NCI-H2227 (cell line): Measurements from ENCODE around the gene UCKL1.
"Not testable (repeated sequence)": the region's sequence is repeated elsewhere in the genome, so short reads cannot be mapped to it uniquely, and the experiment has no call there.

ENCODE experiments used
- DNase-seq: peaks from one replicate; lab custom pipeline; 2025; ENCODE audit not compliant: unreplicated experiment; lab: John Stamatoyannopoulos, UW

The UCKL1 gene

DNA sequence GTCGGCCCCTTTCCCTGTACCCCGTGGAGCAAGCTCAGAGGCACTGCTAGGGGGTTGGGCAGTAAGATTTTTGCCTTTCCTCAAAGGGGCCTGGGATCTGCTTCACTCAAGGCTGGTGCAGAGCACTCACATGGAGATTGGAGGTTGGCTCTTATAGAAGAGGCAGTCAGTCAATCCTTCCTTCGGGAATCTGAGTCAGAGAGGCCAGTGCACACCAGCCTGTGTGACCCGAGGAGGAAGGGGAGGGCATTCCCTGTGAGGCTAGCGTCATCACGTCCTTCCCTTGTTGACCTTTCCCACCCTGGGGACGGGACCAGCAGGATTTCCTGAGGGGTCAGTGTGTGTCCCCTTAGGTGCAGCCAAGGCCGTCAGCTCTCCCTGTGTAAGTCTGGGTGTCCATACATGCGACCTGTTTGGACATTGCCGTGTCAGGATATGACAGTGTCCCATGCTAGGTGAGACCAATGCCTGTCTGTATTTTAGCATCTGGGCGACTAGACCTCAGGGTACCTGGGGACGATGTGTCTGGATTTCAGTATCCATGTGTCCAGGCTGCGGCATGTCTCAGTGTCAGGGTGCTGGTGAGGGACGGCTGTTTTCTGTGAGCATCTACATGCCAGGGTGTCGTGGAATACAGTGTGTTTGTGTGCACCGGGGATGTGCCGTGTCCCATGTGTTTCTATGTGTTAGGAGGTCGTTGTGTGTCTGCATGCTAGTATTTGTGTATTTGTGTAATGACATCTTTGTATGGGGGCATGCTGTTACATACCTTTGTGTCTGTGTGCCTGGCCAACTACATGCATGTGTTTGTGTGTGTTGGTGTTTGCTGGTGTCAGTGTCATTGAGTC lies 16.3 kb upstream of the UCKL1 start:
- DNase-seq: no peak

DNA sequence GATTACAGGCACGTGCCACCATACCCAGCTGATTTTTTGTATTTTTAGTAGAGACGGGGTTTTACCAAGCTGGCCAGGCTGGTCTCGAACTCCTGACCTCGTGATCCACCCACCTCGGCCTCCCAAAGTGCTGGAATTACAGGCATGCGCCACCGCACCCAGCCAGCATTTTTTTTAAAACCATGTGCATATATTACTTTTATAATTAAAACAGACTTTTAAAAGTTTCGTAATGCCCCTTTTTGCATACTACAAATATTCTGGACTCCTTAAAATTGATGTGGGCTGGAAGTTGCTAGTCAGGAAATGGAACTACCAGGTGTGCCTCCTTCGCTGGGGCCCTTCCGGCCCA lies 15.7 kb upstream of the UCKL1 start:
- DNase-seq: not testable (repeated sequence)

DNA sequence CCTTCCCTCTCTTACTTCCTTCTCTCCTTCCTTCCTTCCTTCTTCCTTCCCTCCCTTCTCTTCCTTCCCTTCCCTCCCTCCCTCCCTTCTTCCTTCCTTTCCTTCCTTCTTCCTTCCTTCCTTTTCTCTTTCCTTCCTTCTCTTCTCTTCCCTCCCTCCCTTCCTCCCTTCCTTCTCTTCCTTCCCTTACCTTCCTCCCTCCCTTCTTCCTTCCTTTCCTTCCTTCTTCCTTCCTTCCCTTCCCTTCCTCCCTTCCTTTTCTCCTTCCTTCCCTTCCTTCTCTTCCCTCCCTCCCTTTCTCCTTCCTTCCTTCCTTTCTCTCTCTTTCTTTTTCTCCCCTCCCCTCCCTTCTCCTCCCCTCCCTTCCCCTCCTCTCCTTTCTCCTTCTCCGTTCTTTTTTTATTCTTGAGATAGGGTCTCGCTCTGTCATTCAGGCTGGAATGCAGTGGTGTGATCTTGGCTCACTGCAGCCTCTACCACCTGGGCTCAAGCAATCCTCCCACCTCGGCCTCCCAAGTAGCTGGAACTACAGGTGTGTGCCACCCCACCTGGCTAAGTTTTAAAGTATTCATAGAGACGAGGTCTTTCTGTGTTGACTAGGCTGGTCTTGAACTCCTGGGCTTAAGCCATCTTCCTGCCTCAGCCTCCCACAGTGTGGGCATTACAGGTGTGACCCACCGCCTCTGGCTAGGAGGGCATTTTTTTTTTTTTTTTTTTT lies 14.7 kb upstream of the UCKL1 start:
- no peak for DNase-seq

DNA sequence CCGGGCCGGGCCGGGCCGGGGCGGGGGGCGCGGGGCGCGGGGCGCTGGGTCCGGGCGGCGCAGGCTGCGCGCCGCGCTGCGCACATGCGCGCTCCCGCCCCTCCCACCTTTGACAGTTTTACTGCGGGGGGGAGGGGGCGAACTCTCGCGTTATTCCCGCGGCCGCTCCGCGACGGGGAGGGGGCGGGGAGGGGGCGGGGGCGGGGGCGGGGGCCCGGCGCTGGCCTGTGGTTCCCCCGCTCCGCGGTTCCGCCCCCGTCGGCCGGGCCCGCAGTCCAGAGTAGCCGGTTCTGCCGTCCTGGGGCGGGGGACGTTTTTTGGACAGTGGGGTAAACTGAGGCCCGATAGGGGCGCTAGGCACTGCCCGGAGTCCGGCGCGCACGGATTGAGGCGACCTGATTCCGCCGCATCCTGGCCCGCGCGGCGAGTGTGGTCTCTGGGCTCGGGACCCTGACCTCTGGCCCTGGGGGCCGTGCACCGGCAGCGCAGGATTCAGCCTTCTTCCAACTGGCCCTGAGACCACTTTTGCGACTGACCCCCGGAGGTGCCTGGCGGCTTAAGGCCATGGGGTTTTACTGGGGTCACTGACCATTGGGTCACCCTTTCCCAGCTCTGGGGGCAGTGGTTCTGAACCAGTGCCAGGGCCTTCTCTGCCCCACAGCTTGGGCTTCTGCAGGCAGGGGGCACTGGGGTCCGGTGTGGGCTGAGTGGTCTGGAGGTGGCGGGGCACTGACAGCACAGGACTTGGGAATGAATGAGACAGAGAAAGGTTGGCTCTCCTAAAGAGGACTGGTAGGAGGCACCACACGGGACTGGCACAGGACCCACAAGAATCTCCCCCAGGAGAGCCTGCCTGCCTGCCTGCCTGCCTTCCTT lies 13.9 kb upstream of the UCKL1 start, which contains the start of gene ZNF512B:
Gene ZNF512B, minus strand, starts transcription at position 93 of the 876 bp plus-strand sequence. CDS start 1,980 bp downstream, outside the sequence.
- DNase-seq: peak; percentile 87

DNA sequence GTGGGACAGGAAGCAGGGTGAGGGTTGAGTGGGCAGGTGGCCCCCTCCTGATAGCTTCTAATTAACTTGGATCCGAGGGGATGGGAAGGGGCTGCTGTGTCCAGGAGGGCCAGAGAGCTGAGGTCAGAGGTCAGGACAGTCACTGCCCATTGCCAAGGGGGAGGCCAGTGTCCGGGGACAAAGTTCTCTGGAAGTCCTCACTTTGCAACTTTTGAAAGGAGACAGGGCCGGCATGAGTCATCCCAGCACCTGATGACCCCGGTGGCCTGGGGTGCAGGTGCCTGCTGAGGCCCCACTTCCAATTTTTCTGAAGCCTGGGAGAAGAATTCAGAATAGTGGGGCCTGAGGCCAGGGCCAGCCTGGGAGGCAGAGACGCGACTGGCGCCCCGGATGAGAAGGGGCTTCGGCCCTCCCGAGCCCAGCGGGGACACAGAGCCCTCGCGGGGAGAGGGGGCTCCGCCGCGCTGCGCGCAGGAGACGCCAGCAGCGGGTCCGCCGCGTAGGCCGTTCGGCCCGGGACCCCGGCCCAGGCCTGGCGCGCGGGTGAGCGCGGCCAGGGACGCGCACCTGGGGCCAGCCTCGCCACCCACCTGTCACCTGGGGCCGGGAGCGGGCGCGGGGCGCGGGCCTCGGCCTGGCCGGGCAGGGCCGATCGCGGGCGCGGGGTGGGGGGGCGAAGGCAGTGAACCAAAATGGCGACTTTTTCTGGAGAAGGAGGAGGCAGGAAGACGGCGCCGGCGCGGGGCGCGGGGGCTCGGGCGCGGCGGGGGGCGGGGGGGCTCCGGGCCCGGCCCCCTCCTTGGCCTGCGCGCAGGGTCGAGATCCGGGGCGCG lies 12.9 kb upstream of the UCKL1 start:
- DNase-seq: peak; percentile 64

DNA sequence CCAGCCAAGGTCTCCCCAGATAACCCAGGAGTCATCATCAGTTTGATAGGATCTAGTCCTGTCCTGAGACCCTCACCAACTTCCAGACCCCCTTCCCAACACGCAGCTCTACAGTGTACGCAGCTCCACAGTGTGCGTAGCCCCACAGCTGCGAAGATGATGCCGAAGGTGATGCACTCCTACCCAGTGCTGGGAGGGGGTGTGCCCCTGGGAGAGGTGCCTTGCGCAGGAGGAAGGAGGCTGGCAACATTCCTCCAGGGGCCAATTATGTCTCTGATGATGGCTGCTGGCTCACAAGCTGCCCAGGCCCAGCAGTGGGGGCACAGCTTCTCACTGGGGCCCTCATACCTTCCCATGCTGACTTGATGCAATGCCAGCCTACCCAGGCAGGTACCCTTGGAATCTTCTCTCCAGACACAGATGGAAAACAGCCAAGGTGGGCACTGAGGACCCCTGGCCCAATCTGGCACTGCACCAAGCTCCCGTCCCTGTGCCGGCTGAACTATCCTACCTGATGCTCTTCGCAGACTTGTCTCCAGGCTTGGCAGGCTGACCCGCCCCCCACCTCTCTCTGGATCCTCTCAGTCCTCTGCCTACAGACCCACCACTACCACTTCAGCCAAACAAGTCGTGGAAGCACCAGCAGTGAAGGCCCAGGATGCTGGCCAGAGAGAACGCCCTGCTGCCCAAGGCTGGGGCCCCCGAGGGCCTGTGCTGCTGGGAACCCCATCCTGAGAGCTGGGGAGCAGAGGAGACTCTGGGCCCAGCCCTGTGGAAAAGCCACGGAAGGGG lies 12.1 kb upstream of the UCKL1 start:
- no peak for DNase-seq

DNA sequence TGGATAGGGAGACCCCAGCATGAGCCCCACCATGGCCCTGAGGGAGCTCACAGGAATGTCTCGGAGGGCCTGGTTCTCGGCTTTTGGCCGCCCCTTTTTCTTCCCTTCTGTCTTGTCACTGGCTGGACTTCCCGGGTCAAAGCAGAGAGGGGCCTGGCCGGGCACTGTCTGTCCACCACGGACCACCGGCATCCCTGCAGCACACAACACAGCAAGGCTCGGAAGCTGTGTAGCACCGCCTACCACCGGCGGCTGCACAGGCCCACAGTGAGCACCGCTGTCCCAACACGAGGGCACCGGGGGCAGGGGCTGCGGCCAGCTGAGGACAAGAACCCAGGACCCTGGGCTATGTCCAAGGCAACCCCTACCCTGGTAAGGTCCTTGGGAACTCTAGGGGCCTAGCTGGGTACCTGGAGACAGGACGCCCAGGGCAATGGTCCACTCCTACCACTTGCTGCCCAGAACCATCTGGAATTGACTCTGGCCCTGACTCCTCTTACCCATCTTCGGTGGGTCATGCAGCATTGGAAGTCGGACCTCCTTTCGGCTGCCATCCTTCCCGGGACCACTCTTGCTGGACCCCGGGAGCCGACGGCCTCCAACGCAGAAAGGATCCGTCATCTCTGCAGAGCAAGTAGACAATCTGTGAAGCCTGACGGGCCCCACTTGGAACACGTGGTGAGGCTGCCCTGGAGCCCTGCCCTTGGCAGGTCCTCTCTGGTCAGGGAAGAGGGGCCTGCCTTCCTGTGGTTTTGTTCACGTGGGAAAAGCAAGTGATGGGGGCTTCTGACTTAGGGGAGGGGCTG lies 11.3 kb upstream of the UCKL1 start:
- no peak for DNase-seq

DNA sequence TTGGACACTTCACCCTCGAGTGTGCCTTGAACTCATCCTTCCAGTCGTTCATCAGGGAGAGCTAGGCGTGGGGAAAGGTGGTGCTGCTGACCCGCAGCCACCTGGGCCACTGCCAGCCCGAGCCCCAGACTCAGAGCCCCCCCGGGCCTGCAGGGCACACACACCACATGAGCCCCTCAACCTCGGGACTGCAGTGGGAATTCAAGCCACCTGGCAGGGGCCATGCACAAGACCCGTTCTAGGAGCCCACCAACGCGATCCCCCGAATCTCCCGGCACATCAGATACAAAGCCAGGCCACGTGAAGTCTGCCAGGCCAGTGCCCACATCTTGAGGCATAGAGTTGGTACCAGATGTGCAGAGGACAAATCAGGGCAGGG lies 10.7 kb upstream of the UCKL1 start:
- DNase-seq: no peak

DNA sequence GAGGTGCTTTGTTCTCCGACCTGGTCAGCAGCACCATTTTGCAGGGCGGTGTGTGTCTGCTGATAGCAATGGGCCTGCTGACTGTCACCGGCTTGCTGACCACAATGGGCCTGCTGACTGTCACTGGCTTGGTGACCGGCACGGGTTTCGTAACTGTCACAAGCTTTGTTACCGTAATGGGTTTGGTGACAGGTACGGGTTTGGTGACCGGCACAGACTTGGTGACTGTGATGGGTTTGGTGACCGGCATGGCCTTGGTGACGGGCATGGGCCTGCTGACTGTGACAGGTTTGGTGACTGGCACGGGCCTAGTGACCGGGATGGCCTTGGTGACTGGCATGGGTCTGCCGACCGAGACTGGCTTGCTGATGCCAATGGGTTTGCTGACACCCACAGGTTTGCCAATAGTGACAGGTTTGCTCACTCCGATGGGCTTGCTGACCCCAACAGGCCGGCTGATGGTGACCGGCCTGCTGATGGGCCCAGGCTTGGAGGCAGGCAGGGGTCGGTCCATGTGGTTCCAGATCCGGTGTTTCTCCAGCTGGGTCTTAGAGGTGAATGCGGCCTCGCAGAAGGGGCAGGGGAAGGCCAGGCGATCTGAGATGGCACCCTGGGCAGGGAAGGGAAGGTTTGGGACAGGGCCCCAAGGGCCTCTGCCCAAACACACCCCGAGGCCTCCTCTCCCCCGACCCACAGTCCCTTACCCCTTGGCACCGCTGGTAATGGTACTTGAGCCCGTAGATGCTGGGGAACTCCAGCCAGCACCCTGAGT lies 10.1 kb upstream of the UCKL1 start:
- no peak for DNase-seq

DNA sequence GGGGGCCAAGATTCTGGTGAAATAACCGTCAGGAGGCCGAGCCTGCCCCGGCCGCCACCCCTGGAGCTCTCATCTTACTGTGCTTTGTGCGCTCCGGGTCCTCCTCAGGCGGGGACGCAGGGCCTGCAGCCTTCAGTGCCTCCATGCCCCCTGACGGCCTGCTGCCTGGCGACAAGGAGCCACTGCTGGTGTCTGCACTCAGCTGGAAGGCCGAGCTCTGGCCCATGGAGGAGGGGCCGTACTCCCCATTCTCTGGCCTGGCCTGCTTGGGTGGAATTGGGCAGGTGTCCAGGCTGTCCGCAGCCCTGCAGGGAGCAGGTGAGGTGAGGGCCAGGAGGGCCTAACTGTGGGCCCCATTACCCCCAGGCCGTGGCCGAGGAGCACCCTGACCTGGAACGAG lies 8.2 kb upstream of the UCKL1 start:
- DNase-seq: no peak

DNA sequence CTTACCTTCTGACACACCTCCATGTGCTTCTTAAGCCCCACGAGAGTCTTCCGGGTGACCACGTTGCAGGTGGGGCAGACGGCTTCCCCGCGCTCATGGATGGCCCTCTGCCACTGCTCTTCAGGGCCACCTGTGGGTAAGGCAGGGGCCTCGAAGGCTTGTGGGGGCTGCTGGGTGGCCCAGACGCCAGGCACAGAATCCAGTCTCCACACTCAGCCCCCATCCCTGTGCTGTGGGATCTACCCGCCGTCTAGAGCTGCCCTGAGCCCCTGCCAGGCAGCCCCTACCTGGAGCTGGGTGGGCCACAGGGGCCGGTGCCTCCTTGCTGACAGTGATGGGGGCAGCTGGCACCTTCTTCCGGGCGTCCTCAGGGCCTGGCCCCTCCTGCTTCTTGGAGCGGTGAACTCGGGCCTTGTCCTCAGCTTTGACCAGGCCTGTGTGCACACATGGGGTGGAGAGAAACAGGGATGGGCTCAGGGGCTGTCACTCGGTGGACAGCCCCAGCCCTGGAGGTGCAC lies 7.6 kb upstream of the UCKL1 start:
- no peak for DNase-seq

DNA sequence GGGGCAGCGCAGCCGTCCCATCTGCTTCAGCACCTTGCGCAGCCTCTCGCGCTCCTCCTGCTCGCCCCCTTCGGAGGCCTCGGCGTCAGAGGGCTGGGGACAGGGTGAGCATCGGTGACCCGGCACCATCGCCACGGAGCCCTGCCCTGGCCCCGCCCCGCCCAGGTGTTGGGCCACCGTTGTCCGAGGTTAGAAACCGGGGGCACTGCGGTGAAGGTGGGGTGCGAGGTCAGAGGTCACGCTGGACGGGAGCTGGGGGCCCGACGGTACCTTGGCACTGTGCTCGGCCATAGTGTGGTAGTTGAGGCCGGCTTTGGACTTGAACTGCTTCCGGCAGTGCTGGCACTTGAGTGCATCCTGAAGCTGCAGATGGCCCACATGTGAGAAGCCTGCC lies 7.1 kb upstream of the UCKL1 start:
- no peak for DNase-seq

DNA sequence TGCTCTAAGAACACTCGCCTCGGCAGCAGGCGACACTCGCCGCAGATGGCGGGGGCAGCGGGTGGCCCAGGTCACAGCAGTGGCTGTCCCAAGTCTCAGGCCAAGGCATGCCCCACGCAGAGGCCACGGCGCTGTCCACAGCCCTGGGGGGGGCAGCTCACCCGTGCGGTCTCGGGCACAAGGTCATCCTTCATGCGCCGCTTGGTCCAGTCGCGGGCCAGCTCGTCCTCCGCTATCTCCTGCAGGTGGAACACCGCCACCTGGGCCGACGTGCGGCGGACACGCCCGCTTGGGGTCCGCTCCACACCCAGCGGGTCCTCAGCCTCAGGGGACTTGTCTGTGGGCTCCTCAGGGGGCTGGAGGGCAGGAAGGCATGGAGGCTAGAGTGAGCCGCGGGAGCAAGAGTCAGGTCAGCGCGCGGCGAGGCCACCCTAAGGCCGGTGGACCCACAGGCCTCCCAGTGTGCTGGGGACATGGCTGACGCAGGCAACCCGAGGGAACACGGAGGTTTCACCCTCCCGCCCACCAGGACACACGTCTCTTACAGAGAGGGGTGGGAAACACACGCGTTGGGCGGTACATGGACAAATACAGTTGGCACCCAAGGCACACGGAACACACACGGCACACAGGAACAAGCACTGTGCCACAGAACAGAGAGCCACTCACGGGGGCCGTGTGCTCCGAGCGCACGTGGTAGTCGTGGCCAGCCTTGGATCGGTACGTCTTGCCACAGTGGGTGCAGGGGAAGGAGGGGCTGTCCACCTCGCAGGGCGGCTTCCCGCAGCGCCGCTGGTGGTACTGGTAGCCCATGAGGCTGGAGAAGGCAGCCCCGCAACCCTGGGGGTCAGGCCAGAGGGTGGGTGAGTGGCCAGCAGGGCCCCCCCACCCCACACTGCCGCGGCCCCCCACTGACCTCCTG lies 6.5 kb upstream of the UCKL1 start:
- no peak for DNase-seq

DNA sequence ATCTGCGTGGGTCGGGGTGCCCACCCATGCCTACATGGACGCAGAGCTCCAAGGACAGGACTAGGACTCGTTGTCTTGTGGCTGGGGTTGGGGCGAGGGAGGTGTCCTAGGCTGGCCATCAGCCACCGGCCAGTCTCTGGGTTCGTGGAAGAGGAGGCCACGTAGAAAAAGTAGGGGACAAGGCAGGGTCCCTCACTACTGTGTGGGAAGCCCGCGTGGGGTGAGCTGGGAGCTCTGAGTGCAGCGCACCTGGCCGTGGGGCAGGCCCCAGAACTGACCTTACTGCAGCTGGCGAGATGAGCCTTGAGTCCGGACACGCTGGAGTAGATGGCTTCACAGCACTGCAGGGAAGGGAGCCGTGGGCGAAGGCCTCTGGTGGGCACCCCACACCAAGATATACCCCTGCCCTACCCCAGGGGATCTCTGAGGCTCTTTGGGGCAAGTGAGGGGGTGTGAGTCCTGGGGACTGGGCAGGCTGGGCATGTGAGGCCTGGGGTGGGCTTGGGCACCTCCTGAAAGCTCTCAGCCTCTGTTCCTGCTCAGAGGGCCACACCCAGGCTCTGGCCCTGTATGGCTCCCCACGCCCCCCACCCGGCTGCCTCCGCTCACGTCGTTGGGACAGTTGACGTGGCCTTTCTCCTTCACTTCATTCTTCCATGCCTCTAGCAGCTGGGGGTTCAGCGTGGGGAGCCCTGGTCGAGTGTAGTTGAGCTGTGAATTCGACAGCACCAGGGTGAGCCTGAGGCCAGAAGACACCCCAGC lies 5.6 kb upstream of the UCKL1 start:
- DNase-seq: no peak

DNA sequence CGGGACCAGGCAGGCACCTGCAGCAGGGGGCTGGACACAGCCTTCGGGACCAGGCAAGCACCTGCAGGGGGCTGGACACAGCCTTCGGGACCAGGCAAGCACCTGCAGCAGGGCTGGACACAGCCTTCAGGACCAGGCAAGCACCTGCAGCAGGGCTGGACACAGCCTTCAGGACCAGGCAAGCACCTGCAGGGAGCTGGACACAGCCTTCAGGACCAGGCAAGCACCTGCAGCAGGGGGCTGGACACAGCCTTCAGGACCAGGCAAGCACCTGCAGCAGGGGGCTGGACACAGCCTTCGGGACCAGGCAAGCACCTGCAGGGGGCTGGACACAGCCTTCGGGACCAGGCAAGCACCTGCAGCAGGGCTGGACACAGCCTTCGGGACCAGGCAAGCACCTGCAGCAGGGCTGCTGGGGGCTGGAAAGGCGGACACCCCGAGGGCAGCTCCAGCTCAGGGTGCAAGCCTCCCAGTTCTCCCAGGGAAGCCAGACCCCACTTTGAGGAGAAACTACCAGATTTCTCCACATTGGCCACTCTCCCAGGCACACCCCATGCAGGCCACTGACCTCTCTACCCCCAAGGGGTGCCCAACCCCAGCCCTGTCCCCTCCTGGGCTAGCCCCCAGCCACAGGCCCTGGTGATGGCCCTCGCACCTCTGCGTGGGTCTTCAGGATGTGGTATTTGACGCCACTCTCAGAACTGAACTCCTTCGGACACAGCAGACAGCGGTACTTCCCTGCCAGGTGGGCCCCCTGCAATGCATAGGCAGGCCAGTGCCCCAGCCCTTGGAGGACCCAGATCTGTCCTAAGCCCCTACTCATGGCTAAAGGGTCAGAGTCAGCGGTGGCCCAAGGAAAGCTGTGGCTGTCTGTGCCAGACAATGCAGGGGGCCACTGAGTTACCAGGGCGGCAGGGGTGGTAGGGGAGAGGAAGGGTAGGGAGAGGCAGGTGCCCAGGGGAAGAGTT lies 4.7 kb upstream of the UCKL1 start:
- DNase-seq: not testable (repeated sequence)
